Inferior parietal cortex (tissue), 1 donor: ENCODE measurements around the gene DYNLT2.
"Not testable (repeated sequence)": the region's sequence is repeated elsewhere in the genome, so short reads cannot be mapped to it uniquely, and the experiment has no call there.

Source experiments
- DNase-seq: peaks from one replicate; pipeline ENCODE4 v3.0.0-alpha.2; 2016; ENCODE audit errors: extremely low spot score

The DYNLT2 gene

DNA sequence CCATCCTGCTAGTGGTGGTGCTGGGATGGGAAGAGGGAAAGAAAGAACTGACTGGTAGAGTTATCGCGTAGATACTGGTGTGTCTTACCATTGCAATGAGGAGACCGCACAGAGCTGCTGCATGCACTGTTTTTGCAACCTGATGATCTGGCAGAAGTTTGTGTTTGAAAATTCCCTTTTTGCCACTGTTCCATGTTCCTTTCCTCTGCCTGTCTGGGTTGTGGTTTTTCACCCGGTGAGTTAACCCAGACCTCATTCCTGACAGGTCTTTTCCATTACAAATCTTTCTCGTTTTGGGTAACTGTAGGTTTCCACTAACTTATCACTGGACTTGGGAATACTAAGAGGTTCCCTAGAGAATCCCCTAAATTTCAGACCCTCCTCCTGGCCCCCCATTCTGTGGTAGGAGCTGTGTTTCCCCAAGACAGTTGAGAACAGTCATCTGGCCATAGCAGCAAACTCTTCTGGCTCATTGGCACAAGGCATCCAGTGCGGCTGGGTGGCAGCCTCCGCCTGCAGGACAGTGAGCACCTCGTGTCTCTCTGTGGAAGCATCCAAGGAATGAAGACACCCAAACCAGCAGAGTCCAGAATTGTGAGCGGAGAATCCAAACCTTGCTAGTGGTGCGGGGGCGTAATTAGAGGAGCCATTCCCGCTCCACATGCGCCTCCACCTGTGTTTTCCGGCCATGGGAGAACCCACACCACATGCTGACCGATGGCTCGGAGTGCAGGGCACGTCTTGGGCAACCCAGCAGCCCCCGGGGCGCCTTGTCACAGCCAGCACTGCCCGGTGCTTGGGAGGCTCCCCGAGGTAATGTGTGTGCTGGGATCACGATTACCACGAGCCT, 32.8 kb upstream of the DYNLT2 start:
- DNase-seq: no peak

DNA sequence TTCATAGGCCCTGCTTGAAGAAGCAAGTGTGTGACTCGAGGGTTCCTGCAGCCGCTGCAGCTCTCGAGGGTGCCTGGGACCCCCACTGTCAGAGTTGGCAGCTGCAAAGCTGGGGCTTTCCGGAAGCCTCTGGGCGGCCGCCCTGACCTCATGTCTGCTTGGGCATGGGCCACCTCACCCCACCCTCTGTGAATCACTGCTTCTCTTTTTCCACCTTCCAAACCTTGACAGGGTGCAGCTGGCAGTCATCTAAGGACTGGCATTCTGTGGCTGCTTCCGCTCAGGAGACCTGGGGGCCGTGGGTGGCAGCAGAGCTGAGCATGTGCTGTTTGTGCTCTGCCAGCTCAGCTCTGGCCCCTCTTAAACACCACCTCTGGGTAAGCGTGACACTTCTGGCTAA, 32.0 kb upstream of the DYNLT2 start:
- DNase-seq: no peak

DNA sequence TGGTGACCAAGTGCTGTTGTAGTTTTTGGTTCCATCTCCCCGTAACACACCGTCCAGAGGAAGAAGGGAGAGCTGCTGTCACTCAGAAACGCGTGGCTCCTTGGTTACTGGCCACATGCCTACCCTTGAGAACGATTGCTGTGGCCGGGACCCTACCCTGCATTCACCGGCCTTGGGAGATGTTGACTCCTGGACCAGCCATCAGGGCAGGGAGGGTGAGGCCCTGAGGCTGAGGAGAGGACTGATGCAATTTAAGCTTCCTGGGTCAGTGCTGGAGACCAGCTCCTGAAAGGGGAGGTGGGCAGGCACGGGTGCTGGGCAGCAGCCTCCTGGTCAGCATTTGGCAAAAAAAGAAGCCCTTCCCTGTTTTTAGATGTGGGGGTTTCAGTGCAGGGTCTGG, 31.6 kb upstream of the DYNLT2 start:
- DNase-seq: no peak

DNA sequence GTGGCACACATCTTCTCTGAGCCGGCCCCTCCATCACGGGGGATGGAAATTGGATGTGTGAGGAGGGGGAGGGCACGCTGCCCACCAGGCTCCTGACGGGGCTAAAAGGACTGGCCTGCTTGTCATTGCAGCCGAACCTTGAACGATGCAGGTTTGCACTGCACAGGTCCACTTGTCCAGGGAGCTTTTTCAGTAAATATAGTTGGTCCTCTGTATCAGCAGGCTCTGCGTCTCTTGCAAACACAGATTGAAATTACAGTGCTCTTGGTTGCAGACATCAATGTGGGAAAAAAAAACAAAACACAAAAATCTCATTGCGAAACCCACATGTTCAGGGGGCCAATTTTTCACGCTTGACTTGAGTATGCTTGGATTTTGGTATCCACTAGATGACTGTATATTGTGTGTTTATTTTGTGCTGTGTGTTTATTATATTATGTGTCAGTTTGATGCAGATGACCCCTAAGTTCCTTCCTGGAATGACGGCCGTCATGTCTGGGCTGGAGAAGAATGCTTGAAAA, 29.3 kb upstream of the DYNLT2 start:
- no peak for DNase-seq

DNA sequence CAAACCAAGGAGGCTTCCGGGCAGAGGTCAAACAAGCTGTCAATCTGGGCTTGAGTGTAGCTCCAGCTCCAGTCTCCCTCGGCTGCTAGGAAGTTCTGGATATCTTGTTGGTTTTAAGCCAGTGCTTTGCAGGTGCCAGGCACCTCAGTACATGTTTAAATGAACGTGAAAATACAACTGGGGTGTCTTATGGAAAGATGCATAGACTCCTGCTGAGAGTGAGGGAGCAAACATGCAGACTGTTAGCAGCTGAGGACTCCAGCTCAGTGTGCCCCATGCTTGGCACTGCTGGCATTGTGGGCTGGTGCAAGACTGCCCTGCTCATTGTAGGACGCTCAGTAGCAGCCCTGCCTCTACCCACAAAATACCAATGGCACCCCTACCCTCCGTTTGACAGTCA, 28.5 kb upstream of the DYNLT2 start:
- no peak for DNase-seq

DNA sequence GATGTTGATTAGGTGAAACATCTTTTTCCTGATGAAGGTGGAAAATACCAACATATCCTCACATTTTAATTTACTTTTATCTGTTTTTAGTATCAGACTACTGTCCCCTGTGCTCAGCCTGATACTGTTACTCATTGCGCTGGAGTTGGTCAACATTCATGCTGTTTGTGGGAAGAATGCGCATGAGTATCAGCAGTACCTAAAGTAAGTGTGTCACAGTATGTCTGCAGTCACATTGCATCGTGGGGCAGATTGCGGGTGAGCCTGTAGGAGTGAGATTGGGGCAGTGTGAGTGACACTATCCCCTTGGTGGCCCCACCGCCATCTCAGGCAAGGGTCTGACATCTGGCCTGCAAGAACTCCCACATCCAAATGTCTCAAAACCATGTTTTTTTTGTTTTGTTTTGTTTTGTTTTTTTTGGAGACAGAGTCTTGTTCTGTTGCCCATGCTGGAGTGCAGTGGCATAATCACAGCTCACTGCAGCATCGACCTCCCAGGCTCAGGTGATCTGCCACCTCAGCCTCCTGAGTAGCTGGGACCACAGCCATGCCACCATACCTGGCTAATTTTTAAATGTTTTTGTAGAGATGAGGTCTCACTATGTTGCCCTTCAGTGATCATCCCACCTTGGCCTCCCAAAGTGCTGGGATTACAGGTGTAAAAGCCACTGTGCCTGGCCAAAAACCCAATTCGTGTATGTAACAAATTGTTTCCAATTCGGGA, 27.9 kb upstream of the DYNLT2 start:
- DNase-seq: no peak

DNA sequence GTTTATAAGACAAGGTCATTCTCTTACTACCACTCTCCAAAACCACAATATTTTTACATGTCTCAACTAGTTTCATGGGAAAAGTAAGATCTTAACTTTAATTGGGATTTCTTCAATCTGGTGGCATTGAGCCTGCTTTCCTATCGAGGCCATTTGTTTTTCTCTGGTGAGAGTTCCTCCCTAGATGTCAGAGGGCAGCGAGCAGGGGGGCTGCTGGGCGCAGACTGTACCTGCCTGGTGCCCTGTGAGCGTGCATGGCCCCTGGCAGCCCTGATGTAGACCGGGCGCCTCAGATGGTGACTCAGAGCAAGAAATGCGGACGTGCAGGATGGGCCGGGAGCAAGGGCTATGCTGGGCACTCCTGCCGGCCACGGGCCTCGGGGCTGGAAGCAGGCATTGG, 27.3 kb upstream of the DYNLT2 start:
- DNase-seq: no peak

DNA sequence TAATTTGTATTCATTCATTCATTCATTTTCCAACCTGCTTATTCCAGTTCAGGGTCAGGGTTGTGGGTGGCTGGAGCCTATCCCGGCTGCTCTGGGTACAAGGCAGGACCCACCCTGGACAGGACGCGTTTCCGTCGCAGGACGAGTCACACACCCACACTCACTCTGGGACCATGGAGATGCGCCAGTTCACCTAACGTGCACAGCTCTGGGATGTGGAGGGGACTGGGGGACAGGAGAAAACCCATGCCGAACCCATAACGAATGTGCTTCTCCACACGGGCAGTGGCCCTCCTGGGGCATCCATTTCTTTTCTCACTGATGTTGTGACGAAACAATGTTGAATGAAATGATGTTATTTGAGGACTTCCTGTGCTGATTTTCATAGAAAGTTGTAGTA, 26.5 kb upstream of the DYNLT2 start:
- no peak for DNase-seq

DNA sequence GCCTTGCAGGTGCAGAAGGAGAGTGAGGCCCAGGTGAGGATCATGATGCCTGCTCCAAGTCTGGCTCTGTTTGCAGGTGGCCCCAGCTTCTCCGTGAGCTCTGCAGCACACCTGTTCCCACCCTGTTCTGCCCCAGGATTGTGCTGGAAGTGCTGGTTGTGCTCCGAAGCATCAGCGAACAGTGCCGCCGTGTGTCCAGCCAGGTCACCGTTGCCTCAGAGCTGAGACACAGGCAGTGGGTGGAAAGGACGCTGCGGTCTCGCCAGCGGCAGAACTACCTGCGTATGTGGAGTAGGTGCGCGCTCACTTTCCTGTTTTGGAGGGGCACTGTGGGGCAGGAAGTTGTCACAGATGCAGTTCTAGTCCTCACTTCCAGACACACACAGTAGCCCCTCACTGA, 25.0 kb upstream of the DYNLT2 start:
- DNase-seq: no peak

DNA sequence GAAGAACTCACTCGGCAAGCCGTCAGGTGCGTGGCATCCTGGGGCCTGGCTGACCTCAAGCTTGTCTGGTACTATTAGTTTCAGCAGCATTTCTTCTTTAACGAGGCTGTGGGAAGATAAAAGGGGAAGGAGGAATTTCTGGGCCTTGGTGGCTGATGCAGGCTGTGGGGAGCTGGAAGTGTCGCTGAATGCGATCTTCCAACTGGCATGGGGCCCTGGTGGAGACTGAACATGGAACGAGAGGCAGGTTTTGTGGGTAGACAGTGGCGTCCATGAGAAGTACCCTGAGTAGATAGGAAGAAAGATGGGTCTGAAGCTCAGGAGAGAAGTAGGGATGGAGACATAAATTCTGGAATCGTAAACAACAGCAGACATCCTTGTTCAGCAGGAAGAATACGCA, 23.9 kb upstream of the DYNLT2 start:
- no peak for DNase-seq

DNA sequence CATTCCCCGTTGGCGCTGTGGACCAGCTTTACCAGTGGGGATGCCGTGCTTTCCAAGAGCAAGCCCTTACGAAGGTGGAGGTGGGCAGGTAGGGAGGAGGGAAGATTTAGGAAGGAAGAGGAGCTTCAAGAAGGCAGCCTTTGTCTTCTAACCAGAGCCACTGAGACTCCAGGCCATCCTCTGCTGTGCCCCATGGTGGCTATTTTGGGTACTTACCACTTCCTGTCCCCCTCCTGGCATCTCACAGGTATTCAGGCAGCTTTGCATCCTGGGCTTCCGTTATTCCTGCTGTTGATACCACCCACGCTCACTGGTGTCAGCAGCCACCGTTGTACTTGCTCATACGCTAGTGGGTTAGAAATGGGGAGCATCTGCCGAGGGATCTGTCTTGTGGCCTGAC, 23.0 kb upstream of the DYNLT2 start:
- DNase-seq: no peak

DNA sequence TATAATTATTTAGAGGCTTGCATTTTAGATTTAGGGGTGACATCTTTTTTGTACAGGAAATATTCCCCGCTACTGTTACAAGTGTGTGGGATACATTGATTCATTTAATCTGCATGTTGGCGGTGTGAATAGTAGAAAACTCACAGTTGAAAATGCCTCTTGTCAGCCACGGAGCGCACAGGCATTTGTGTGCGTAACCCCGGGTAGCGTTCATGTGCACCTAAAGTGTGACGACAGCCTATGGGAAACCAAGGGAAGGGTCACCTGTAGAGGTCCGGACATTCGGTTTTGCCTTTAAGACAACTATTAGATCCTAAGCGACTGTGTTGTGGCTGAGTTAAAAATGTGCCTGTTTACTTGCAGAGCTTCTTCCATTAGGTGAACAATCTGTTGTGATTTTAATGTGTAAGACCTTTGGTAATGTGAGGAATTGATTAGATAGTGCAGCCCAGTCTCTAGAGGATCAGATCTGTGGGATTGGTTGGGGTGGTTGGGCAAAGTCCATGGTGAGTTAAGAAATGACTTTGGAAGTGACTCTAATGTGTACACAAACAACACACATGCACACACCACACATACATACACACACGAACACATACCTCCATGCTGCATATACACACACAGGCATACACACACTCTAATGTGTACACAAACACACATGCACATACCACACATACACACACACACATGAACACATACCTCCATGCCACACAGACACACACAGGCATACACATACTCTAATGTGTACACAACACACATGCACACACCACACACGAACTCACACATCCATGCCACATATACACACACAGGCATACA, 15.8 kb upstream of the DYNLT2 start:
- DNase-seq: no peak

DNA sequence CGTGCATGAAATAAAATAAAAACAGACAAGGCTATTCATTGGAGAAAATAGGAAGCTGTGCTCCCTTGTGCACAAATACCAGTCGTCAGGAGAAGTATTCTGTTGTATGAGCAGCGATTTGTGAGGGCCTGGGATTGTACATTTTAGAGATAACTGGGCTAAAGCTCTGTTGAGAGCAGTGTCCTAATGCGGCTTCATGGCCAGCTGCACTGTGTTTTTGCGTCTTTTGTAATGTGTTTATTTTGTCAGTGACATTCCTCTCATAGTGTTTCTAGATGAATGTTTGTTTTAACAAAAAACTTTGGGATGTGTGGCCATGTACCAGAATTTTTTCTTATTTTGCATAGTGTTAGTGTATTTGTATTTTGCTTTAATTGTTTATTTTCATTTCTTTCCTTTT, 14.9 kb upstream of the DYNLT2 start:
- DNase-seq: no peak

DNA sequence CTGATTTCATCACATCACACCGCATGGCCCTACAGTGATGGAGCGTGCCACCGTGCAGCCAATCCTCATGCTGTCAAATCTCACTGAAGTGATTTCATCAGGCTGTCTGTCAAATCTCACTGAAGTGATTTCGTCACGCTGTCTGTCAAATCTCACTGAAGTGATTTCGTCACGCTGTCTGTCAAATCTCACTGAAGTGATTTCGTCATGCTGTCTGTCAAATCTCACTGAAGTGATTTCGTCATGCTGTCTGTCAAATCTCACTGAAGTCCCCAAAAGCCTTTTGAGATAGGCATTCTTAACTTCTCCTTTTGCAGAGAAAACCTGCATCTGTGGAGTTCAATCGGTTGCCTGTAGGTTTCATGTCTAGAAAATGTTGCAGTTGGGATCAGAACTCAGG, 14.4 kb upstream of the DYNLT2 start:
- not testable (repeated sequence) for DNase-seq

DNA sequence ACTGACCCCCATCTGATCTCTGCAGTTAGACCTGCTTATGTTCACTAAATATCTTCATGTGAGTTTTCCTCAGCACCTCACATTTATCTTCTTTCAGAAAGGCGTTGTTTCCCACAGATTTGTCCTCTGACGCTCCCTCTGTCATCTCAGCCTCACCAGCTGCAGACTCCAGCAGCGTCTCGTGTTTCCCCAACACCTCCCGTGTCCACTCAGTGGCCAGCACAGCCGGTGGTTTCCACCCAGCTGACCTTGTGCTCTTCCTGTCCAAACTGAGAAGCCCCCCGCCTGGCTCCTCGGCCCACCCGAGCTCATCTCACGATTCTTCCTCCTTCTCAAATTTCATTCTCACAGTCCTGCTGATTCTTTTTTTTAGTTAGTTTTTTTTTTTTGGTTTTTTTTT, 12.5 kb upstream of the DYNLT2 start:
- no peak for DNase-seq

DNA sequence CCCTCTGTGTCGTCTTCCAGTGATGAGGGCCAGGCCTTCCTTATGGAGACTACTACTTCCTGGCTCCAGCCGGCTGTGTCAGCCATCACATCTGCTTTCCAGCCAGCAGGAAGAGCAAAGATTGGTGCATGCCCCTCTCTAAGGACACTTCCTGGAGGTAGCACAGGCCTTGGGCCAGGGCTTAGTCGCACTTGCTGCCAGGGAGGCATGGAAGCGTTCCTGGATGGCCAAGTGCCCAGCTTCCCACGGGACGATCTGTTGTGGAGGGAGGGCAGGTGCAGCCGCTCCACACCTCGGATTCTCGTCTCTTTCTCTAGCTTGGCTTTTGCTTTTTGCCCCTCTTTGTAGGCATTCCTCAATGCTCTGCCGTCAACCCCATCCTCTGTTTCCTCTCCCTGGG, 11.9 kb upstream of the DYNLT2 start:
- no peak for DNase-seq

DNA sequence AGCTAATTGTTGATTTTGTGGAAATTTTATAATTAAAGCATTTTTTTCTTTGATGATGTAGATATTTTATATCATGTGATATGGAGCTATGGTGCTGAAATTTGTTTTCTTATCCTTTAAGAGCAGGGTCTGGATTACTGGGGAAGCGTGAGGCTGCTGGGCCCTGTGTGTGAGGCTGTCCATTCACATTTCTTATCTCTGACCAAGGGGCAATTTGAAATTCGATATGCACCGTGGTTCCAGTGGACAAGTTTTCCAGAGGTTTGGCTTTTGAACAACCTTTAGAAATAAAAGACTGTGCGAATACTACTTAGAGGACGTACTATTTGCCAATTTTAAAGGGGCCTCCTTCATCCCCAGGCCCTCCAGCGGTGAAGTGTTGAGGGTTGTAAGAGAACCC, 3.8 kb upstream of the DYNLT2 start:
- no peak for DNase-seq

DNA sequence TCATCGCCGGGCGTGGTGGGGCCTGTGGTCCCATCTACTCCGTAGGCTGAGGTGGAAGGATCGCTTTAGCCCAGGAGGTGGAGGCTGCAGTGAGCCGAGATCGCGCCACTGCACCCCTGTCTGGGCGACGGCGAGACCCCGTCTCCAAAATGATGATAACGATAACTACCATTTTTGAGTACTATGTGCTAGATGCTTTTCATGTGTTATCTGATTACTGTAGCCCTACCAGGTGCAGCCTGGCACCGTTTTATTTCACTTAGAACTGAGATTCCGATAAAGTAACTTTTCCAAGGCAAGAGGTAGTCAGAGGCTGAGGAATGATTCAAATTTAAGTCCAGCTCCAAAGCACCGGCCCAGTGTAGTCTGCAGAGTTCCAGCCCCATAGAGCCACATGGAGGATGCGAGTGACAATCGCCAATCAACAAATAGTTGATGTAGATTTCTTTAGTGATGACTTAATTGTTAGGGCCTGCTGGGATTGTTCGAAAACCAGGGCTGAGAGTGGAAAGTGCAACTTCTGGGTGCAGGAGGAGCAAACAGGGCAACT, 777 bp upstream of the DYNLT2 start:
- peak; percentile 53 for DNase-seq

DNA sequence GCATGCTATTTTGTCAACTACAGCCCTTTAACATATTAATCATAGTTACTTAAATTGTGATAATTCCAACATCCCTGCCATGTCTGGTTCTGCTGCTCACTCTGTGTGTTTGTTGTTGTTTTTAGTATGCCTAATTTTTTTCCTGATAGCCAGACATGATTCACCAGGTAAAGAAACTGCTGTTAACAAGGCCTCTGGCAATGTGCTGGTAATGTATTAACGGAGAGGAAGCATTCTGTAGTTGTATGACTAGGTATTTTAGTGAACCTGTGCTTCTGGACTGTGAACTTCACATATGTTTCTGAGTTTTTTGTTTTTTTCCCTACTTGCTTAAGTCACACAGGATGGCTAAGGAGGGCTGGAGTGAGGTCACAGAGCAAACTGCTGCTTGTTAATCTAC, 4.8 kb downstream of the DYNLT2 start:
- DNase-seq: no peak

DNA sequence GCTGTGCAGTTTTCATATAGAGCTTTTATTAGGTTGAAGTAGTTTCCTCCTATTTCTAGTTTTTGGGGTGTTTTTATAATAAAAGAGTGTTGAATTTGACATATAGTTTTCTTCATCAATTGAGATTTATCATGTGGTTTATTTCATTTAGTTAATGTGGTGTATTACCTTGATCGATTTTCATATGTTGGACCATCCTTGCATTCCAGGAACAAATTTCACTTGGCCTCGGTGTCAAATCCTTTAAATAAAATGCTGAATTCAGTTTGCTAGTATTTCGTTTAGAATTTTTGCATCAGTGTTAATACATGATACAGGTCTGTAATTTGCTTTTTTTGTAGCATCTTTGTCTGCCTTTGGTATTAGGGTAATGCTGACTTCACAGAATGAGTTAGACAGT, 6.0 kb downstream of the DYNLT2 start:
- no peak for DNase-seq

DNA sequence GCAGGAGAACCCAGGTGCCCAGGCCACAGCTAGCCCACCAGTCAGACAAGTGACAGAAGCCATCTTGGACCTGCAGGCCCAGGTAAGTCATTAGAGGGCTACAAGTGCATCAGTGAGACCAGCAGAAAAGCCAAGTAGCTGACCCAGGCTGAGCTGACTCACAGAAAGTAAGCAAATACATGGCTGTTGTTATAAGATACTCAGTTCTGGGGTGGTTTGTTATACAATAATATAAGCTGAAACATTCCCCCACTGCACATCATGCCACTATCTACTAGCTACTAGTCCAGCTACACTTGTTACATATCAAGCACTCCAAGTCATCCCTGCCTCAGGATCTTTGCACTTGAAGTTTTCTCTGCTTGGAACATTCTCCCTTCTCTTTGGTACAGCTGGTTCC, 10.0 kb downstream of the DYNLT2 start:
- no peak for DNase-seq

DNA sequence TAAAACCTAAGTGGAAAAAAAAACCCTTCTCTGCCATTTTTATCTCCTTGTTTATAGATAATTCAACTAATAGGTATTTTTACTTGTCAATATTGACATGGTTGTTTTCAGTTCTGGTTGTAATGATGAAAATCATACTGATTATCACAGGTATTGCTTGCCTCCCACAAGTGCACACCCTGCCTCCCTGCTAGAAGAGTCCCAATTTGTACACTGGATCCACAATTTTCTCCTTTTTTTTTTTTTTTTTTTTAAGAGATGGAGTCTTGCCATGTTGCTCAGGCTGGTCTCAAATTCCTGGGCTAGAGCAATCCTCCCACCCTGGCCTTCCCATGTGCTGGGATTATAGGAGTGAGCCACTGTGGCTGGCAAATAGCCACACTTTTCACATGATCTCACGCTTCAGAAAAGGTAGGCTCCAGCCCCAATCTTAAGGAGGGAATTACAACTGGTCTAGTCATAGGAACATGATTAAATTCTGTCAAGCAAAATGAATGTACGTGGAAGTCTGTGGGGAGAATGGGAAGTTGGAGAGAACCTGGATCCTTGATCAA, 12.3 kb downstream of the DYNLT2 start:
- no peak for DNase-seq
